OCI-LY3 (cell line): ENCODE measurements around the gene NCOA1.
"Not testable (repeated sequence)": the region's sequence is repeated elsewhere in the genome, so short reads cannot be mapped to it uniquely, and the experiment has no call there.

Experiments used
- EZH2phosphoT487 ChIP-seq: fragments of 200-600 bp; shearing (Covaris generic); IDR thresholded peaks from 2 replicates; pipeline ENCODE4 v1.6.1; 2018; ENCODE audit warnings: antibody characterized with exemption, mixed run types, low read depth
- TF ChIP-seq, protein P1 (sequence below): fragments of 200-600, 300-600 bp; sonication (generic); IDR thresholded peaks from 2 replicates; pipeline ENCODE4 v1.5.1; 2014; ENCODE audit warnings: antibody characterized with exemption, low read length, low read depth

DNA sequence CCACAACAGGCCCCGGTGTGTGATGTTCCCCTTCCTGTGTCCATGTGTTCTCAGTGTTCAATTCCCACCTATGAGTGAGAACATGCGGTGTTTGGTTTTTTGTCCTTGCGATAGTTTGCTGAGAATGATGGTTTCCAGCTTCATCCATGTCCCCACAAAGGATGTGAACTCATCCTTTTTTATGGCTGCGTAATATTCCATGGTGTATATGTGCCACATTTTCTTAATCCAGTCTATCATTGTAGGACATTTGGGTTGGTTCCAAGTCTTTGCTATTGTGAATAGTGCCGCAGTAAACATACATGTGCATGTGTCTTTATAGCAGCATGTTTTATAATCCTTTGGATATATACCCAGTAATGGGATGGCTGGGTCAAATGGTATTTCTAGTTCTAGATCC, 309.4 kb downstream of the NCOA1 start:
- TF ChIP-seq, protein P1, sequence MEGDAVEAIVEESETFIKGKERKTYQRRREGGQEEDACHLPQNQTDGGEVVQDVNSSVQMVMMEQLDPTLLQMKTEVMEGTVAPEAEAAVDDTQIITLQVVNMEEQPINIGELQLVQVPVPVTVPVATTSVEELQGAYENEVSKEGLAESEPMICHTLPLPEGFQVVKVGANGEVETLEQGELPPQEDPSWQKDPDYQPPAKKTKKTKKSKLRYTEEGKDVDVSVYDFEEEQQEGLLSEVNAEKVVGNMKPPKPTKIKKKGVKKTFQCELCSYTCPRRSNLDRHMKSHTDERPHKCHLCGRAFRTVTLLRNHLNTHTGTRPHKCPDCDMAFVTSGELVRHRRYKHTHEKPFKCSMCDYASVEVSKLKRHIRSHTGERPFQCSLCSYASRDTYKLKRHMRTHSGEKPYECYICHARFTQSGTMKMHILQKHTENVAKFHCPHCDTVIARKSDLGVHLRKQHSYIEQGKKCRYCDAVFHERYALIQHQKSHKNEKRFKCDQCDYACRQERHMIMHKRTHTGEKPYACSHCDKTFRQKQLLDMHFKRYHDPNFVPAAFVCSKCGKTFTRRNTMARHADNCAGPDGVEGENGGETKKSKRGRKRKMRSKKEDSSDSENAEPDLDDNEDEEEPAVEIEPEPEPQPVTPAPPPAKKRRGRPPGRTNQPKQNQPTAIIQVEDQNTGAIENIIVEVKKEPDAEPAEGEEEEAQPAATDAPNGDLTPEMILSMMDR: not testable (repeated sequence)
- not testable (repeated sequence) for TF ChIP-seq EZH2phosphoT487
